ENCODE measurements around the gene IRS2.

- TF ChIP-seq JUN (IDR thresholded peaks at IDR 0.05; ENCODE audit: low read depth, low read length): no peak
- TF ChIP-seq YY1 (IDR thresholded peaks at IDR 0.05; ENCODE audit: low read depth, low read length): no peak
- TF ChIP-seq POLR2A (IDR thresholded peaks at IDR 0.05; ENCODE audit: control extremely low read depth in 1 of 2, low read depth in 2 of 2, low read length in 2 of 2): no peak
- no peak for TF ChIP-seq ZNF274 (IDR thresholded peaks at IDR 0.05; ENCODE audit: borderline replicate concordance, extremely low read depth, low read length)
- TF ChIP-seq, protein P1, sequence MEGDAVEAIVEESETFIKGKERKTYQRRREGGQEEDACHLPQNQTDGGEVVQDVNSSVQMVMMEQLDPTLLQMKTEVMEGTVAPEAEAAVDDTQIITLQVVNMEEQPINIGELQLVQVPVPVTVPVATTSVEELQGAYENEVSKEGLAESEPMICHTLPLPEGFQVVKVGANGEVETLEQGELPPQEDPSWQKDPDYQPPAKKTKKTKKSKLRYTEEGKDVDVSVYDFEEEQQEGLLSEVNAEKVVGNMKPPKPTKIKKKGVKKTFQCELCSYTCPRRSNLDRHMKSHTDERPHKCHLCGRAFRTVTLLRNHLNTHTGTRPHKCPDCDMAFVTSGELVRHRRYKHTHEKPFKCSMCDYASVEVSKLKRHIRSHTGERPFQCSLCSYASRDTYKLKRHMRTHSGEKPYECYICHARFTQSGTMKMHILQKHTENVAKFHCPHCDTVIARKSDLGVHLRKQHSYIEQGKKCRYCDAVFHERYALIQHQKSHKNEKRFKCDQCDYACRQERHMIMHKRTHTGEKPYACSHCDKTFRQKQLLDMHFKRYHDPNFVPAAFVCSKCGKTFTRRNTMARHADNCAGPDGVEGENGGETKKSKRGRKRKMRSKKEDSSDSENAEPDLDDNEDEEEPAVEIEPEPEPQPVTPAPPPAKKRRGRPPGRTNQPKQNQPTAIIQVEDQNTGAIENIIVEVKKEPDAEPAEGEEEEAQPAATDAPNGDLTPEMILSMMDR (IDR thresholded peaks at IDR 0.05; ENCODE audit: control extremely low read depth in 1 of 3, insufficient read depth in 1 of 3, low read depth in 1 of 3, low read length in 3 of 3): no peak
- TF ChIP-seq EP300 (IDR thresholded peaks at IDR 0.05; ENCODE audit: borderline replicate concordance in 1 of 2, low read depth in 2 of 2, low read length in 2 of 2): no peak
- no peak for TF ChIP-seq POLR2AphosphoS5 (IDR thresholded peaks at IDR 0.05; ENCODE audit: low read depth, low read length)
- TF ChIP-seq EZH2 (IDR thresholded peaks at IDR 0.05; ENCODE audit: low read depth, low read length, severe bottlenecking): no peak
- TF ChIP-seq SP2 (IDR thresholded peaks at IDR 0.05; ENCODE audit: low read length): no peak
- no peak for TF ChIP-seq TAF1 (IDR thresholded peaks at IDR 0.05; ENCODE audit: low read depth, low read length)
- no peak for TF ChIP-seq MAFK (IDR thresholded peaks at IDR 0.05; ENCODE audit: low read depth, low read length)
- TF ChIP-seq CBX5 (IDR thresholded peaks at IDR 0.05; ENCODE audit: low read depth, low read length): no peak
- no peak for TF ChIP-seq BRCA1 (IDR thresholded peaks at IDR 0.05; ENCODE audit: low read depth, low read length)
Measured at GRCh38 chr13:109746364-109746763, 40.0 kb downstream of the IRS2 start.

All from H1 (cell line).